OCI-LY1 (cell line): ENCODE measurements around the gene WLS.

Experiments used
- H2AFZ ChIP-seq: fragments of 200-600 bp; sonication (generic), shearing (Covaris generic); 2 replicates; pipeline ENCODE4 v1.6.0; 2014; ENCODE audit warnings: antibody characterized with exemption, mild to moderate bottlenecking, low read length
- H3F3A ChIP-seq: fragments of 200-600 bp; sonication (generic), shearing (Covaris generic); 2 replicates; pipeline ENCODE4 v1.6.0; 2014; ENCODE audit warnings: mild to moderate bottlenecking, antibody characterized with exemption, low read length, moderate library complexity; ENCODE audit not compliant: insufficient read depth
- H3K27ac ChIP-seq: fragments of 200-600 bp; sonication (generic); 2 replicates; pipeline ENCODE4 v1.5.1; 2014; ENCODE audit warnings: low read length, mixed run types, mild to moderate bottlenecking, low read depth; ENCODE audit not compliant: poor library complexity, severe bottlenecking
- H3K27me3 ChIP-seq: fragments of 200-600 bp; sonication (generic); 2 replicates; pipeline ENCODE4 v1.6.0; 2014; ENCODE audit warnings: antibody characterized with exemption, mild to moderate bottlenecking, low read length, moderate library complexity; ENCODE audit not compliant: insufficient read depth
- H3K36me3 ChIP-seq: fragments of 200-600 bp; sonication (generic); 2 replicates; pipeline ENCODE4 v1.6.1; 2014; ENCODE audit warnings: mild to moderate bottlenecking, antibody characterized with exemption, low read length, moderate library complexity, mixed read lengths; ENCODE audit not compliant: insufficient read depth
- H3K4me1 ChIP-seq: fragments of 200-600 bp; sonication (generic); 2 replicates; pipeline ENCODE4 v1.5.1; 2014; ENCODE audit warnings: mild to moderate bottlenecking, low read length, moderate library complexity; ENCODE audit not compliant: insufficient read depth, severe bottlenecking
- H3K4me2 ChIP-seq: fragments of 200-600 bp; sonication (generic), shearing (Covaris generic); 2 replicates; pipeline ENCODE4 v1.6.1; 2014; ENCODE audit warnings: low read length
- H3K4me3 ChIP-seq: fragments of 200-600 bp; sonication (generic); 2 replicates; pipeline ENCODE4 v1.5.1; 2014; ENCODE audit warnings: low read length, low read depth, mild to moderate bottlenecking, mixed read lengths; ENCODE audit not compliant: poor library complexity, severe bottlenecking
- H3K79me2 ChIP-seq: fragments of 200-600 bp; shearing (Covaris generic); 2 replicates; pipeline ENCODE4 v1.6.1; 2016; ENCODE audit warnings: mixed run types, low read length, mixed read lengths; ENCODE audit not compliant: insufficient read depth
- H3K9ac ChIP-seq: fragments of 200-600 bp; sonication (generic), shearing (Covaris generic); 2 replicates; pipeline ENCODE4 v1.6.1; 2014; ENCODE audit warnings: mild to moderate bottlenecking, low read length, mixed read lengths
- H3K9me2 ChIP-seq: fragments of 200-600 bp; sonication (generic), shearing (Covaris generic); 2 replicates; pipeline ENCODE4 v1.6.1; 2014; ENCODE audit warnings: low read depth, mild to moderate bottlenecking, low read length, mixed read lengths
- H3K9me3 ChIP-seq: fragments of 200-600 bp; shearing (Covaris generic); 2 replicates; pipeline ENCODE4 v1.6.1; 2014; ENCODE audit warnings: low read length, mixed read lengths
- H4K20me1 ChIP-seq: fragments of 200-600 bp; sonication (generic), shearing (Covaris generic); 2 replicates; pipeline ENCODE4 v1.6.0; 2016; ENCODE audit warnings: mild to moderate bottlenecking, low read length; ENCODE audit not compliant: insufficient read depth
- CTCF ChIP-seq: fragments of 200-600 bp; sonication (generic), shearing (Covaris generic); IDR thresholded peaks from 2 replicates; pipeline ENCODE4 v1.5.1; 2017; ENCODE audit warnings: mild to moderate bottlenecking, antibody characterized with exemption, low read length, moderate library complexity, mixed read lengths
- EZH2 ChIP-seq: fragments of 200-600 bp; sonication (generic), shearing (Covaris generic); IDR thresholded peaks from 2 replicates; pipeline ENCODE4 v1.8.0; 2017; ENCODE audit warnings: borderline replicate concordance, mixed run types, mild to moderate bottlenecking, antibody characterized with exemption, low read length, moderate library complexity, mixed read lengths

Gene WLS

GRCh38 chr1:68120136-68120791 lies 112.1 kb downstream of the WLS start:
- H3K27ac ChIP-seq, result no peak overlapping the region
- H3K4me1 ChIP-seq, result no peaks in the 10 kb centered on the region
- no peaks in the 10 kb centered on the region for H3K36me3 ChIP-seq
- H3F3A ChIP-seq, result no peaks in the 10 kb centered on the region
- H4K20me1 ChIP-seq, result no peaks in the 10 kb centered on the region
- no peaks in the 10 kb centered on the region for H3K79me2 ChIP-seq
- no peak for TF ChIP-seq EZH2
- peak; percentile 72 for TF ChIP-seq CTCF
- no peaks in the 10 kb centered on the region for H3K27me3 ChIP-seq
- H2AFZ ChIP-seq, result no peak overlapping the region
- H3K9me2 ChIP-seq, result no peaks in the 10 kb centered on the region
- H3K9ac ChIP-seq, result no peak overlapping the region
- H3K4me2 ChIP-seq, result no peak overlapping the region
- H3K4me3 ChIP-seq, result no peak overlapping the region
- no peaks in the 10 kb centered on the region for H3K9me3 ChIP-seq

GRCh38 chr1:68119445-68119844 lies 112.9 kb downstream of the WLS start:
- Histone ChIP-seq H3K36me3 (no peaks in the 10 kb centered on the region), H3K27ac (no peak overlapping the region), H3K9me3 (no peaks in the 10 kb centered on the region), H3K9ac (no peak overlapping the region), H3K79me2 (no peaks in the 10 kb centered on the region), H3K4me2 (no peak overlapping the region), H3K9me2 (no peaks in the 10 kb centered on the region), H4K20me1 (no peaks in the 10 kb centered on the region), H3K4me1 (no peaks in the 10 kb centered on the region), H3F3A (no peaks in the 10 kb centered on the region), H3K27me3 (no peaks in the 10 kb centered on the region), H3K4me3 (no peak overlapping the region), H2AFZ (no peak overlapping the region)
- TF ChIP-seq EZH2 (no peak), CTCF (no peak)

GRCh38 chr1:68117416-68117815 lies 114.9 kb downstream of the WLS start:
- H4K20me1 ChIP-seq, result no peaks in the 10 kb centered on the region
- no peak overlapping the region for H3K27ac ChIP-seq
- H3K36me3 ChIP-seq, result no peaks in the 10 kb centered on the region
- TF ChIP-seq CTCF, result no peak
- no peak for TF ChIP-seq EZH2
- no peak overlapping the region for H3K4me3 ChIP-seq
- H3K9ac ChIP-seq, result no peak overlapping the region
- H3K9me2 ChIP-seq, result no peaks in the 10 kb centered on the region
- no peak overlapping the region for H2AFZ ChIP-seq
- no peak overlapping the region for H3K4me2 ChIP-seq
- H3K4me1 ChIP-seq, result no peaks in the 10 kb centered on the region
- no peaks in the 10 kb centered on the region for H3K9me3 ChIP-seq
- no peaks in the 10 kb centered on the region for H3K79me2 ChIP-seq
- H3F3A ChIP-seq, result no peaks in the 10 kb centered on the region
- no peaks in the 10 kb centered on the region for H3K27me3 ChIP-seq
